ENCODE results near the gene PAPSS1.
A peak's percentile ranks its signal among the peaks of the same experiment; 100 is the strongest.

Gene PAPSS1

DNA sequence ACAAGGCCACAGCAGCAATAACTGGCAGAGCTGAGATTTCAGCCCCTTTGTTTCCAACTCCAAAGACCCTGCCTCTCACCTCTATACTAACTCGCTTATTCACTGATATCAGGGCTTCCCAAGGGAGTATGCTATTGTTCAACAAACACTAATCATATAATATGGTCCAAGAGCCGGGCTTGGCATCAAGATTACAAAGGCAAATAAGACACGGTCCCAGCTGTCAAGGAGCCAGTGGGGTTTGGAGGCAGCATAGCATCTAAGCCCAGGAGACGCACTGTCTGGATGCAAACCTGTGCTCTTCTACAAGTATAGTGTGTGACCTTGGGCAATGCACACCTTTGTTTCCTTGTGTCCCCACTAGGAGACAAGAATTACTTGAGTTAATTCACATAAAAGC, 28.7 kb downstream of the PAPSS1 start:
- H3K4me3 ChIP-seq (ENCODE audit: control insufficient read depth, low read depth, low read length) = no peak overlapping the region
- no peak for DNase-seq (ENCODE audit: low read depth)
- TF ChIP-seq, protein P1, sequence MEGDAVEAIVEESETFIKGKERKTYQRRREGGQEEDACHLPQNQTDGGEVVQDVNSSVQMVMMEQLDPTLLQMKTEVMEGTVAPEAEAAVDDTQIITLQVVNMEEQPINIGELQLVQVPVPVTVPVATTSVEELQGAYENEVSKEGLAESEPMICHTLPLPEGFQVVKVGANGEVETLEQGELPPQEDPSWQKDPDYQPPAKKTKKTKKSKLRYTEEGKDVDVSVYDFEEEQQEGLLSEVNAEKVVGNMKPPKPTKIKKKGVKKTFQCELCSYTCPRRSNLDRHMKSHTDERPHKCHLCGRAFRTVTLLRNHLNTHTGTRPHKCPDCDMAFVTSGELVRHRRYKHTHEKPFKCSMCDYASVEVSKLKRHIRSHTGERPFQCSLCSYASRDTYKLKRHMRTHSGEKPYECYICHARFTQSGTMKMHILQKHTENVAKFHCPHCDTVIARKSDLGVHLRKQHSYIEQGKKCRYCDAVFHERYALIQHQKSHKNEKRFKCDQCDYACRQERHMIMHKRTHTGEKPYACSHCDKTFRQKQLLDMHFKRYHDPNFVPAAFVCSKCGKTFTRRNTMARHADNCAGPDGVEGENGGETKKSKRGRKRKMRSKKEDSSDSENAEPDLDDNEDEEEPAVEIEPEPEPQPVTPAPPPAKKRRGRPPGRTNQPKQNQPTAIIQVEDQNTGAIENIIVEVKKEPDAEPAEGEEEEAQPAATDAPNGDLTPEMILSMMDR (IDR thresholded peaks at IDR 0.05; ENCODE audit: control insufficient read depth, insufficient read depth, low read depth, low read length, missing control alignments) = no peak

DNA sequence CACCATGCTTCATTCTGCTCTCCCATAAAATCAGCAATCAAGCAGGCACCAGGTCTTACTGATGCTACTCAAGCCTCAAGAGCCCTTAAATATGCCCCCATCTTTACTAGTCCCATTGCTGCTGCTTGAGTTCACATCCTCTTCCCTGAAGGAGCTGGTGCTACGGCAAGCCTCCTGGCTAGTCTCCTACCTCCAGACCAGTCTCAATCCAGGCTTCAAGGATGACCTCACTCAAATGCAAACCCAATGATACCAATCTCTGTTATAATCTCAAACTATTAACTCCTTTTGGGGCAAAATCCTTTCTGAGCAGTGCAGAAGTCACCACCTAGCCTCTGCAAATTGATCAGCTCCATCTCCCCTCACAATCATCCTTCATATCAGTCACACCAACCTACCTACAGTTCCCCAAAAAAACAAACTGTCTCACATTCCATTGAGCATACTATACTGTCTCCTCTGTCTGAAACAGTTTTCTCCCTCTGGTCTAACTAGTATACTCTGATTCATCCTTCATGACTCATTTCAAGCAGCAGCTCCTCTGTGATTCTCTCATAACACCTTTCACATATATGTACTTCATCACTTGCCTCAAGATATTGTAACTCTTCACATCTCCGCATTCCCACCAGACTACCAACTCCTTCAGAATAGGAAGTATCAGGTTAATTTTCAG, 30.0 kb downstream of the PAPSS1 start:
- TF ChIP-seq, protein P1 (IDR thresholded peaks at IDR 0.05; ENCODE audit: control insufficient read depth, insufficient read depth, low read depth, low read length, missing control alignments) = no peak
- DNase-seq (ENCODE audit: low read depth) = peak; percentile 25
- no peak overlapping the region for H3K4me3 ChIP-seq (ENCODE audit: control insufficient read depth, low read depth, low read length)

DNA sequence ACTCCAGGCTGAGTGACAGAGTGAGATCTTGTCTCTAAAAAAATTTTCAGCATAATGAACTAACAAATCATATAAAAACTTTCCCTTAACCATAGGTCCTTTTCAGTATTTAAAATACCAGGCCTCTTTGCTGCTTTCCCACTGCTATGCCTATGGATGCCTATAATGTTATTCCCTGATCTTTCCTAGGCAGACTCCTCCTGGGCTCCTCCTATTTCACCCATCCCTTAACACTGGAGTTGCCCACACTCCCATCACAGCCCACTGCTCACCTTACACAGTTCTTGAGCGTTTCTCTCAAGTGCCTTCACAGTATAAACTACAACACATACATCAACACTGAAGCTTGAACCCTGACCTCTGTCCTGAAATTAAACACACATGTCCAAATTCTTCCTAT, 31.6 kb downstream of the PAPSS1 start:
- DNase-seq (ENCODE audit: low read depth) = no peak
- H3K4me3 ChIP-seq (ENCODE audit: control insufficient read depth, low read depth, low read length) = no peak overlapping the region
- TF ChIP-seq, protein P1 (IDR thresholded peaks at IDR 0.05; ENCODE audit: control insufficient read depth, insufficient read depth, low read depth, low read length, missing control alignments) = no peak

DNA sequence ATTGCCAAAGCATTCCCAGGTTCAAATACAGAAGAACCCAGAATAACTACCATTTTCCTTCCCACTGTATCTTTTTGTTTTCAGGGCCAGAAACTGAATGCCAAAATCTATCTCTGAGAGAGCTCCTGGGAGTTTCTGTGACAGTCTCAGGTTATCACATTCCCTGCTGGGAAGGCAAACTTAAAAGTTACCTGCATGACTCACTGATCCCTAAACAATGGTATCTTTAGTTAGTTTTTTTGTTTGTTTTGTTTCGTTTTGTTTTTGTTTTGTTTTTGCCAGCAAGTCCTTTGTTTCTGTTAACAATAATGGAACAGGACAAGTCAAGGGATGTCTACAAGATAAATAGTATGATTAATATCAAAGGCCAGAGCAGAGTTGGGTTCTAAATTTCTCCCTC, 34.3 kb downstream of the PAPSS1 start:
- no peak for DNase-seq (ENCODE audit: low read depth)
- TF ChIP-seq, protein P1 (IDR thresholded peaks at IDR 0.05; ENCODE audit: control insufficient read depth, insufficient read depth, low read depth, low read length, missing control alignments) = no peak
- no peak overlapping the region for H3K4me3 ChIP-seq (ENCODE audit: control insufficient read depth, low read depth, low read length)

DNA sequence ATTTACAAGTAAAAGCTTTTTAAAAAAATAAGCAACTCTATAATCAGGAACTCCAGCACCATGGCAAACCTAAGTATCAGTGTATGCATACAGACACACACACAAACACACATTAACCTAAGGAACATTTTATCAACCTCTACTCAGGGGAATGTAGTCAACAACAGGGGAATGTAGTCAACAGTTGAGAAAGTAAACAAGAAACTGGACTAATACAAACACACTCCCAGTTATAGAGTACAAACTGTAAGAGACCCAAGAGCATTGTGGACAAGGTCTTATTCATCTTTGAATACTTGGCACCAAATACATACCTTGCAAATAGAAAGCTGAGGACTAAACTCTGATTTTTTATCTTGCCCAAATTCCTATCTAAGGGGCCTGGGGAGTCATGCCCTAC, 36.2 kb downstream of the PAPSS1 start:
- no peak for DNase-seq (ENCODE audit: low read depth)
- TF ChIP-seq, protein P1 (IDR thresholded peaks at IDR 0.05; ENCODE audit: control insufficient read depth, insufficient read depth, low read depth, low read length, missing control alignments) = no peak
- no peak overlapping the region for H3K4me3 ChIP-seq (ENCODE audit: control insufficient read depth, low read depth, low read length)

DNA sequence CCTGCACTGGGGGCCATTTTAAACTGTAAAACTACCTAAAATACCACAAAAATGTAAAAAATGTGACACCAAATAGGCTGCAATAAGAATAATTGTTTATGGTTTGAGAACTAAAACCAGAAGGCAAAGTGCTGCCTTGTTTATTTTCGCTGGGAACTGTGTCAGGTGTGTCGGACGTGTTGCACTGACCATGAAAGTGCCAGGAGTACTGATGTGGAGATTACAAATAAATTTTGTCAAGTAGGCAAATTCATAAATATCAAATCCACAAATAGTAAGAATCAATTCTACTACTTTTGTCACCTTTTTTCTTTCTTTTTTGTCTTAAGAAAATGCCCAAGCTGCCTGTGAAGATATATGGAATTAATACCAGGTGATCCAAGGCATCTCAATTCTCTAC, 37.7 kb downstream of the PAPSS1 start:
- no peak overlapping the region for H3K4me3 ChIP-seq (ENCODE audit: control insufficient read depth, low read depth, low read length)
- TF ChIP-seq, protein P1 (IDR thresholded peaks at IDR 0.05; ENCODE audit: control insufficient read depth, insufficient read depth, low read depth, low read length, missing control alignments) = no peak
- DNase-seq (ENCODE audit: low read depth) = no peak

Measured in AG09309 (cell line).